A172 (cell line): Measurements from ENCODE around the gene MN1. TPM values are rescaled to one million over a fixed set of nuclear protein-coding genes. Genes with fewer than 3 reads are reported as not detected.

Experiments
- DNase-seq: peaks from one replicate; pipeline ENCODE4 v3.0.0-alpha.2; 2015; ENCODE audit warnings: low spot score
- total RNA-seq: library from RNA; depleted of rRNA; stranded (reverse); fragments of >200 nt; shearing (Covaris generic); gene quantifications from 2 replicates; pipeline ENCODE4 v1.2.3, GENCODE V29; 2014; rRNA removed

The MN1 gene
- total RNA-seq, 1 experiment from 2014 or later, result 2.3 TPM

- DNase-seq, result no peak
Measured at GRCh38 chr22:27716074-27716473, 85.5 kb downstream of the MN1 start.

DNA sequence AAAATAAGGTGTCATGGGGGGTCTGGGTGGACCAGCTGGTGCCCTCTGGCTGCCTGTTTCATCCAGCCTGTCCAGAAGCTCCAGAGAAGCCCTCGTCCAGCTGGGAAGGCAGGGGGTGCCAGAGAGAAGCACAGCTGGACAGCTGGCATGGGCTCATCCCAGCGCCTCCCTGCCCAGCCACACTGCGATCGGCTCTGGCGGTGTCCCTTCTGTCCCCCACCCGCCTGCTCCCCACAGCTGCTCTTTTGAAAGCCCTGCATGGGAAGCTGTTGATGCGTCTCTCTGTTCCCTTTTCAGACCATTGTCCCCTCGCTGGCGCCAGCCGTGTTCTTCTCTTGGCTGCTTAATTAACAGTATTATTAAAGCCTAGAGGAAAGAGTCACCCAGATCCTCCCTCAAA is 86.5 kb downstream of the MN1 start:
- no peak for DNase-seq

- no peak for DNase-seq
Measured at GRCh38 chr22:27714068-27714467, 87.5 kb downstream of the MN1 start.

DNA sequence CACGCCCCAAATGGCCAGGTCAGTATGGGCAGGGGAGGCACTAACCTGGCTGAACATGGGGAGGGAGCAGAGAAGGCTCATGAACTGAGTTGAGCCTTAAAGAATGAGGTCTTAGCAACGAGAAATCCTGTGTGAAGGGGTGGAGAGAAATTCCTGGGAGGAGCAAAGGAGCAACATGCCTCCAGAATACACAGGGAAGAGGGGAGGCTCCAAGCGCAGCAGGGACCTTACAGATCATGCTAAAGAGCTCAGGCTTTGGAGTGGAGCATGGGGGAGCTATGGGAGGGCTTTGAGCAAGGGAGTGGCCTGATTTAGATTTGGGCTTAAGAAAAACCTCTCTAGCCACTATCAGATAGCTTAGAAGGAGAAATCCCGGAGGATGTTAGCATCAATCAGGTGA is 88.1 kb downstream of the MN1 start:
- DNase-seq, result no peak

GRCh38 chr22:27711756-27712155 is 89.8 kb downstream of the MN1 start:
- DNase-seq, result no peak

DNA sequence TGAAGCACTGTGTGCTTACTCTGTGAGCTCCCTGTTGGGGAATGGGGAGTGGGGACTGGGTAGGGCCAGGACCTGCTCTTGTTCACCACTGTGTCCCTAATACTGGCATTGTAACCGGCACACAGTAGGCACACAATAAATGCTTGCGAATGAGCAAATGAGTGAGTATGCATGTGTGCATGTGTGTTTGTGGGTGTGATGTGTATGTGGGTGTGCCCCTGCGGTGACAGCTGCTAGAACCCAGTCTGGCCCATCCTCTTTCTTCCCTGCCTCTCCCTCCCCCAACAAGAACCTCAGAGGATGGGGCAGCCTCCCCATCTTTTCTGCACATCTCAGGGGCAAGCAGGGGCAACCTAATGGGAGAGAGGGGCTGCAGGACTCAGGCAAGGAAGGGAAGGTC is 90.5 kb downstream of the MN1 start:
- no peak for DNase-seq

- no peak for DNase-seq
Measured at GRCh38 chr22:27709919-27710675, 91.5 kb downstream of the MN1 start.

DNA sequence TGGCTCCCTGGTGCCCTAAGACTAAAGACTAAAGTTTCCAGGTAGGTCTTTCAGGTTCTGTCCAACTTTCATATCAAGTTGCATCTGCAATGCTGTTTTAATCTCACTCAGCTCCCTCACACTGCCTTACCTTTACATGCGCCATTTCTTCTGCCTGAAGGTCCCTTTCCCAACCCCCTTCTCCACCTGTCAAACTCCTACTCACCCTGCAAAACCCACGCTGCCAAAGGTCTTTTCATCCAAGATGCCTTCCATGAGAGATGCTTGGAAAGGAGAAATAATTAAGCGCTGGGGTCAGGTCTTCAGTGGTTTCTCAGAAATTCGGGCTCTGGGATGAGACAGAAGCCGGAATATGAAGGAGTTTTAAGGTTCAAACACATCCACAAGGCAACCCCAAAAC is 95.1 kb downstream of the MN1 start:
- DNase-seq, result no peak

GRCh38 chr22:27705408-27706080 is 96.0 kb downstream of the MN1 start:
- no peak for DNase-seq

DNA sequence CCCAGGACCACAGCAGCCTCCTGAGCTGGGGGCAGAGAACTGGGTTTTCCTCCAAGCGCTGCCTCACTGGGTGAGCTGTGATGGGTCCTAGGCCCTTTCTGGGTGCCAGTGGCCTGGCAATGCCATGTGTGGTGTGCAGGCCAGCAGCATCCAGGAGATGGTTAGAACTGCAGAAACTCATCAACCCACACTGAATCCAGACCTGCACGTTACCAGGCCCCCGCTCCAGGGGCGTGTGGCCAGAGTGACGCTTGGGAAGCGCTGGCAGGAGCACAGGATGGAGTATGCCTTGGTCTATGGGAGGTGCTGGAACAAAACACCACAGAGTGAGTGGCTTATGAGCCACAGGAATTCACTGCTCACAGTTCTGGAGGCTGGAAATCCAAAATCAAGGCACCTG is 97.0 kb downstream of the MN1 start:
- DNase-seq, result no peak

- DNase-seq, result no peak
Measured at GRCh38 chr22:27699383-27700019, 102.1 kb downstream of the MN1 start.

GRCh38 chr22:27698813-27699212 is 102.7 kb downstream of the MN1 start:
- no peak for DNase-seq

Other genes starting within 250 kb of the MN1 start
- 10.0 and 13.4 TPM in 2 replicates for gene PITPNB, start 117.5 kb upstream of the MN1 start, total RNA-seq